OCI-LY7 (cell line): Measurements from ENCODE around the gene TPD52L2.

Experiments used
- EZH2phosphoT487 ChIP-seq: fragments of 200-600 bp; sonication (generic); IDR thresholded peaks from 2 replicates; pipeline ENCODE4 v1.6.1; 2018; ENCODE audit warnings: low read depth, borderline replicate concordance, mild to moderate bottlenecking, mixed run types, antibody characterized with exemption, low read length, moderate library complexity, mixed read lengths
- TF ChIP-seq, protein P1 (sequence below): fragments of 200-600 bp; sonication (generic); conservative IDR thresholded peaks from 2 replicates; pipeline ENCODE4 v1.5.1; 2014; ENCODE audit warnings: mild to moderate bottlenecking, antibody characterized with exemption, low read length, moderate library complexity, mixed read lengths

GRCh38 chr20:63900413-63900812, 35.3 kb downstream of the TPD52L2 start:
- TF ChIP-seq, protein P1, sequence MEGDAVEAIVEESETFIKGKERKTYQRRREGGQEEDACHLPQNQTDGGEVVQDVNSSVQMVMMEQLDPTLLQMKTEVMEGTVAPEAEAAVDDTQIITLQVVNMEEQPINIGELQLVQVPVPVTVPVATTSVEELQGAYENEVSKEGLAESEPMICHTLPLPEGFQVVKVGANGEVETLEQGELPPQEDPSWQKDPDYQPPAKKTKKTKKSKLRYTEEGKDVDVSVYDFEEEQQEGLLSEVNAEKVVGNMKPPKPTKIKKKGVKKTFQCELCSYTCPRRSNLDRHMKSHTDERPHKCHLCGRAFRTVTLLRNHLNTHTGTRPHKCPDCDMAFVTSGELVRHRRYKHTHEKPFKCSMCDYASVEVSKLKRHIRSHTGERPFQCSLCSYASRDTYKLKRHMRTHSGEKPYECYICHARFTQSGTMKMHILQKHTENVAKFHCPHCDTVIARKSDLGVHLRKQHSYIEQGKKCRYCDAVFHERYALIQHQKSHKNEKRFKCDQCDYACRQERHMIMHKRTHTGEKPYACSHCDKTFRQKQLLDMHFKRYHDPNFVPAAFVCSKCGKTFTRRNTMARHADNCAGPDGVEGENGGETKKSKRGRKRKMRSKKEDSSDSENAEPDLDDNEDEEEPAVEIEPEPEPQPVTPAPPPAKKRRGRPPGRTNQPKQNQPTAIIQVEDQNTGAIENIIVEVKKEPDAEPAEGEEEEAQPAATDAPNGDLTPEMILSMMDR: no peak
- TF ChIP-seq EZH2phosphoT487: no peak
